ENCODE measurements around the gene CALML6.

Gene CALML6

GRCh38 chr1:1918901-1919303 lies 3.8 kb downstream of the CALML6 start, which contains the start of gene TMEM52:
Gene TMEM52 (minus strand): TSS chr1:1919279. CDS start chr1:1919265, 14 bp downstream.
- Histone ChIP-seq H3K9me3 (ENCODE audit: insufficient read depth, low read depth, low read length) (no peaks in the 10 kb centered on the region), H3K36me3 (ENCODE audit: insufficient read depth, low read length) (no peaks in the 10 kb centered on the region), H3K9ac (ENCODE audit: low read depth, low read length, poor library complexity, severe bottlenecking) (no peak within 1 kb of the TSS), H4K20me1 (ENCODE audit: insufficient read depth, low read length, poor library complexity, severe bottlenecking) (no peaks in the 10 kb centered on the region), H3K4me3 (ENCODE audit: low read length, poor library complexity, severe bottlenecking) (peak within 1 kb of the TSS; percentile 51), H3K4me1 (ENCODE audit: insufficient read depth, low read length, poor library complexity, severe bottlenecking) (no peaks in the 10 kb centered on the region), H3K4me2 (ENCODE audit: low read depth, low read length, poor library complexity, severe bottlenecking) (peak within 1 kb of the TSS; percentile 37), H3K79me2 (ENCODE audit: insufficient read depth, low read length) (no peaks in the 10 kb centered on the region), H3K27me3 (ENCODE audit: insufficient read depth, low read length, poor library complexity, severe bottlenecking) (no peaks in the 10 kb centered on the region), H3K9me2 (replicated peaks; ENCODE audit: low read depth, low read length) (no peaks in the 10 kb centered on the region), H2AFZ (ENCODE audit: low read length) (no peak within 1 kb of the TSS), H3F3A (ENCODE audit: low read depth) (no peaks in the 10 kb centered on the region)
- TF ChIP-seq CTCF (conservative IDR thresholded peaks at IDR 0.05; ENCODE audit: low read length) (no peak), EZH2phosphoT487 (IDR thresholded peaks at IDR 0.05; ENCODE audit: borderline replicate concordance) (no peak)

- Histone ChIP-seq H4K20me1 (ENCODE audit: insufficient read depth, low read length, poor library complexity, severe bottlenecking) (no peaks in the 10 kb centered on the region), H2AFZ (ENCODE audit: low read length) (no peak overlapping the region), H3F3A (ENCODE audit: low read depth) (no peaks in the 10 kb centered on the region), H3K9me3 (ENCODE audit: insufficient read depth, low read depth, low read length) (no peaks in the 10 kb centered on the region), H3K9ac (ENCODE audit: low read depth, low read length, poor library complexity, severe bottlenecking) (no peak overlapping the region), H3K27me3 (ENCODE audit: insufficient read depth, low read length, poor library complexity, severe bottlenecking) (no peaks in the 10 kb centered on the region), H3K79me2 (ENCODE audit: insufficient read depth, low read length) (no peaks in the 10 kb centered on the region), H3K4me3 (ENCODE audit: low read length, poor library complexity, severe bottlenecking) (peak overlapping the region; percentile 51), H3K36me3 (ENCODE audit: insufficient read depth, low read length) (no peaks in the 10 kb centered on the region), H3K4me1 (ENCODE audit: insufficient read depth, low read length, poor library complexity, severe bottlenecking) (no peaks in the 10 kb centered on the region), H3K4me2 (ENCODE audit: low read depth, low read length, poor library complexity, severe bottlenecking) (no peak overlapping the region), H3K9me2 (replicated peaks; ENCODE audit: low read depth, low read length) (no peaks in the 10 kb centered on the region)
- TF ChIP-seq EZH2phosphoT487 (IDR thresholded peaks at IDR 0.05; ENCODE audit: borderline replicate concordance) (no peak), CTCF (conservative IDR thresholded peaks at IDR 0.05; ENCODE audit: low read length) (no peak)
Measured at GRCh38 chr1:1919304-1920056, 4.4 kb downstream of the CALML6 start.

- no peaks in the 10 kb centered on the region for H3K27me3 ChIP-seq (ENCODE audit: insufficient read depth, low read length, poor library complexity, severe bottlenecking)
- H3K4me3 ChIP-seq (ENCODE audit: low read length, poor library complexity, severe bottlenecking): no peak overlapping the region
- no peak overlapping the region for H2AFZ ChIP-seq (ENCODE audit: low read length)
- H3K9me3 ChIP-seq (ENCODE audit: insufficient read depth, low read depth, low read length): no peaks in the 10 kb centered on the region
- H3K36me3 ChIP-seq (ENCODE audit: insufficient read depth, low read length): no peaks in the 10 kb centered on the region
- TF ChIP-seq EZH2phosphoT487 (IDR thresholded peaks at IDR 0.05; ENCODE audit: borderline replicate concordance) (no peak), CTCF (conservative IDR thresholded peaks at IDR 0.05; ENCODE audit: low read length) (no peak)
- H3K9ac ChIP-seq (ENCODE audit: low read depth, low read length, poor library complexity, severe bottlenecking): no peak overlapping the region
- H3K4me1 ChIP-seq (ENCODE audit: insufficient read depth, low read length, poor library complexity, severe bottlenecking): no peaks in the 10 kb centered on the region
- H4K20me1 ChIP-seq (ENCODE audit: insufficient read depth, low read length, poor library complexity, severe bottlenecking): no peaks in the 10 kb centered on the region
- H3K4me2 ChIP-seq (ENCODE audit: low read depth, low read length, poor library complexity, severe bottlenecking): no peak overlapping the region
- no peaks in the 10 kb centered on the region for H3K79me2 ChIP-seq (ENCODE audit: insufficient read depth, low read length)
- no peaks in the 10 kb centered on the region for H3K9me2 ChIP-seq (replicated peaks; ENCODE audit: low read depth, low read length)
- no peaks in the 10 kb centered on the region for H3F3A ChIP-seq (ENCODE audit: low read depth)
Measured at GRCh38 chr1:1920057-1920607, 5.1 kb downstream of the CALML6 start.
